Neural progenitor cell (in vitro differentiated cells): ENCODE measurements around the gene ITGA3.

ENCODE experiments used
- EZH2 ChIP-seq: fragments of 200-600 bp; sonication (generic); IDR thresholded peaks from 2 replicates; pipeline ENCODE4 v1.6.1; 2017; ENCODE audit warnings: antibody characterized with exemption, mild to moderate bottlenecking, moderate library complexity
- EZH2phosphoT487 ChIP-seq: fragments of 200-600 bp; sonication (generic); IDR thresholded peaks from 2 replicates; pipeline ENCODE4 v1.6.1; 2017; ENCODE audit warnings: antibody characterized with exemption
- TF ChIP-seq, protein P1 (sequence below): fragments of 200-600 bp; sonication (generic); IDR thresholded peaks from 2 replicates; pipeline ENCODE4 v1.5.1; 2017; ENCODE audit warnings: antibody characterized with exemption, mild to moderate bottlenecking

DNA sequence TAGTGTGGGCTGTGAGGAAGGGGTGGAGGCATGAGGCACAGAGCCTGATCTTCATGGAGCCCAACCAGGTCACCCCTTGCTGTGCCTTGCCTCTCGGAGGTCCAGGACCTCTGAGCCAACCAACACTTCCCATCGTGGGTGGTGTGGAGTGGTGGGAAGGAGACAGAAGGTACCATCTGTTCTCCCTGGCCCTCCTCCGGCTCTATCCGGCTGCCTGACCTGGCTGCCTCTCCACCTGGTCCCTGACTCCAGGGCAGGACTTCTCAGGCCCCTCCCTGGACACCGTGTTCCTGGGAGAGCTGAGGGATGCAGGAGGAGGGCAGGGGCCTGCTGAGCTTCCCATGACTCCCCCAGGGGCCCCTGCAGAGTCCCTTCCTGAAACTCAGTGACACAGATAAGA lies 43.1 kb downstream of the ITGA3 start:
- TF ChIP-seq EZH2 (no peak), EZH2phosphoT487 (no peak)
- TF ChIP-seq, protein P1, sequence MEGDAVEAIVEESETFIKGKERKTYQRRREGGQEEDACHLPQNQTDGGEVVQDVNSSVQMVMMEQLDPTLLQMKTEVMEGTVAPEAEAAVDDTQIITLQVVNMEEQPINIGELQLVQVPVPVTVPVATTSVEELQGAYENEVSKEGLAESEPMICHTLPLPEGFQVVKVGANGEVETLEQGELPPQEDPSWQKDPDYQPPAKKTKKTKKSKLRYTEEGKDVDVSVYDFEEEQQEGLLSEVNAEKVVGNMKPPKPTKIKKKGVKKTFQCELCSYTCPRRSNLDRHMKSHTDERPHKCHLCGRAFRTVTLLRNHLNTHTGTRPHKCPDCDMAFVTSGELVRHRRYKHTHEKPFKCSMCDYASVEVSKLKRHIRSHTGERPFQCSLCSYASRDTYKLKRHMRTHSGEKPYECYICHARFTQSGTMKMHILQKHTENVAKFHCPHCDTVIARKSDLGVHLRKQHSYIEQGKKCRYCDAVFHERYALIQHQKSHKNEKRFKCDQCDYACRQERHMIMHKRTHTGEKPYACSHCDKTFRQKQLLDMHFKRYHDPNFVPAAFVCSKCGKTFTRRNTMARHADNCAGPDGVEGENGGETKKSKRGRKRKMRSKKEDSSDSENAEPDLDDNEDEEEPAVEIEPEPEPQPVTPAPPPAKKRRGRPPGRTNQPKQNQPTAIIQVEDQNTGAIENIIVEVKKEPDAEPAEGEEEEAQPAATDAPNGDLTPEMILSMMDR, result no peak
